Measurements from ENCODE around the gene PPP1CC.

- no peak for TF ChIP-seq CTCF (IDR thresholded peaks at IDR 0.05)
- no peak for TF ChIP-seq EP300 (IDR thresholded peaks at IDR 0.05)
- TF ChIP-seq POLR2A (IDR thresholded peaks at IDR 0.05), result no peak
Observed at GRCh38 chr12:110686294-110686903, 56.3 kb downstream of the PPP1CC start.

Measured in ovary (tissue), 3 donors.